ENCODE results near the gene TMEM203.
A peak's percentile ranks its signal among the peaks of the same experiment; 100 is the strongest.
"Not testable (repeated sequence)": the region's sequence is repeated elsewhere in the genome, so short reads cannot be mapped to it uniquely, and the experiment has no call there.

The TMEM203 gene

GRCh38 chr9:137247135-137247915 is 41.9 kb upstream of the TMEM203 start:
- Histone ChIP-seq H3K4me3 (ENCODE audit: low read length) (no peak overlapping the region), H3K9ac (ENCODE audit: low read depth, low read length) (0 out of 2 replicates have a peak overlapping the region, but pooled peaks have one; percentile 19), H3K36me3 (ENCODE audit: insufficient read depth, low read length) (peaks cover 17% of the 10 kb centered on the region), H3K9me3 (ENCODE audit: insufficient read depth, low read depth, low read length) (no peaks in the 10 kb centered on the region), H3K4me1 (ENCODE audit: insufficient read depth, low read length) (peaks cover 11% of the 10 kb centered on the region), H3K27ac (ENCODE audit: low read depth, low read length) (no peak overlapping the region), H3K27me3 (ENCODE audit: insufficient read depth, low read length) (no peaks in the 10 kb centered on the region; the same call in 1 of the 2 replicates)
- 81% methylated on average over 20 of the region's 20 CpGs for WGBS

DNA sequence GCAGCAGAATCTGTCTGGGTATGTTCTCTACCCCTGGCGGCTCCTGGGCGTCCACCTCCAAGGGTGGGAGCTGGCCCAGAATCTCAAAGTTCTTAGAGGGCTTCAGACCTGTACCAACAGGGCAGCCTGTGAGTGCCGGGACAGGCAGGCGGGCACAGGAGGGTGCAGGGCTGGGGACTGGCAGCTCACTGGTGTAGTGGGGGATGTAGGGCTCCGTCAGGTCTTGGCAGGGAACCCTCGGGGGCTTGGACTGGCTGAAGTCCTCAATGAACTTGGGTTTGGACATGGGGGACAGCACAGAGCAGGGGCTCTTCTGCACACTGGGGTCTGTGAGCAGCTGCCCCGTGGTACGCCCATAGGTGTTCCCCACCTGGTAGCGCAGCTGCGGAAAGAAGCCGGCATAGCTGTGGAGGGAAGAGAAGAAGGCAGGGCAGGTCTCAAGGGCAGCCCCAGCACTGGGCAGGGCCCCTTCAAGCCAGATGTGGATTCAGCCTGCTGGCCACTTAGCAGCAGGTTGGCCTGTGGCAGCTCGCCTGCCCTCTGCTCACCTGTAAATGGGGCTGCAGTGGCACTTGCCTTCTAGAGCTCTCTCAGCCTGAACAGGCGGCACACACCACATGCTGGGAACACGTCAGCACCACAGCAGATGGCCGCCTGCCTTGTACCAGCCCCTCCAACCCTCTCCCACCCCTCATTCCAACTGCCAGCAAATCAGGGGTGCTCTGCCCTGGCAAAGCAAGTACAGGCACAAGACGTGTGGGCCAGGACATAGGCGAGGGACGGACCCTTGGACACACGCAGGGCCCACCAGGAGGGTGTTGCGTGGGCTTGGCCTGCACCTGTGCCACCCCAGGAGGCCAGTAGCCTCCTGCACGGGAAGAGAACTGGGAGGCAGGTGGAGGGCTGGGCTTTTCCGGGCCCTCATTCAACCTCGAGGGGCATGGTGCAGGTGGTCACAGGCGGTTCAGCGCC is 40.3 kb upstream of the TMEM203 start:
- Histone ChIP-seq H3K36me3 (ENCODE audit: insufficient read depth, low read length) (peaks cover 22% of the 10 kb centered on the region), H3K27ac (ENCODE audit: low read depth, low read length) (no peak overlapping the region), H3K9ac (ENCODE audit: low read depth, low read length) (no peak overlapping the region), H3K4me3 (ENCODE audit: low read length) (no peak overlapping the region), H3K9me3 (ENCODE audit: insufficient read depth, low read depth, low read length) (no peaks in the 10 kb centered on the region), H3K27me3 (ENCODE audit: insufficient read depth, low read length) (no peaks in the 10 kb centered on the region; the same call in 1 of the 2 replicates), H3K4me1 (ENCODE audit: insufficient read depth, low read length) (peaks cover 14% of the 10 kb centered on the region)
- WGBS, result 91% methylated on average over 25 of the region's 25 CpGs

DNA sequence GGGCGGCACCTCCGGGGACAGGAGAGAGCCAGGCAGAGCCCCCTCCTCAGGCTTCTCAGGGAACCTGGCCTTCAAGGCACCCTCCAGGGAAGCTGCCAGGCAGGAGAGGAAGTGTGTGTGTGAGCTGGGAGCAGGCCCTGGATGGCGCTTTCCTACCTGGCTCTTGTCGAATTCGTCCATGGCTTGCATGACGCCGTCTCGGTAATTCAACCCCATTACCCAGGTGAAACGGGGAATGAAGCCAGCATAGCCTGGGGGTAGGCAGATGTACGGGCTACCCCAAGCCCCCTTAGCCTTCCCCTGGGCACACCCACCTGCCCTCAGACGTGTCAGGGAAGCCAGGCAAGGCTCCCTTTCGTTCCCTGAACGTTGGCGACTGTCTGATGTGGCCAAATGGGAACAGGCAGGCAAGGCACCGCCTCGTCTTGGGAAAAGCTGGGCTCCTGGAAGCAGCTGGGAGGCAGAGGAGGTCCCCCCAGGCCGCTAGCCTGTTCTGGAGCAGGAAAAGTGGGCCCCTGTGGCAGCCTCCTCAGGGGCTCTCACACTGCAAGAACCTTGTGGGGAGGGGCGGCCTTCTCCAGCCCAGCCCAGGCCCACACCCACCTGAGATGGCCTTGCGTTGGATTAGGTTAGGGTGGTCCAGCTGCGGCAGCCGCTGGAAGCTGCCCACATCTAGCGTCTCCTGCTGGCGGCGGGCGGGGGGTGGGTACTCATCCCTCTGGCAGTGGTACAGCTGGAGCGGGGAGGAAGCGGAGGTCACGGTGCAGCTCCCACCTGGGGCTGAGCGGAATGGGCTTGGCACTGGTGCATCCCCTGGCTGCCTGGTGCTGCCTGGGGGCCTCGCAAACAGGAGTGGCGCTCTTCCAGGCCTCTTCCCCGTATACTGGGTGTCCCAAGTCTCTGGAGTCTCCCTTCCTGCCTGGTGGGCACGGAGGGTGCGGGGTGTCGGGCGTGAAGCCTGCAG is 39.3 kb upstream of the TMEM203 start:
- Histone ChIP-seq H3K9ac (ENCODE audit: low read depth, low read length) (peak overlapping the region; percentile 18; the same call in 1 of the 2 replicates), H3K4me1 (ENCODE audit: insufficient read depth, low read length) (peaks cover 14% of the 10 kb centered on the region), H3K27ac (ENCODE audit: low read depth, low read length) (peak overlapping the region; percentile 27; the same call in 1 of the 2 replicates), H3K27me3 (ENCODE audit: insufficient read depth, low read length) (no peaks in the 10 kb centered on the region), H3K36me3 (ENCODE audit: insufficient read depth, low read length) (peaks cover 22% of the 10 kb centered on the region), H3K9me3 (ENCODE audit: insufficient read depth, low read depth, low read length) (no peaks in the 10 kb centered on the region), H3K4me3 (ENCODE audit: low read length) (no peak overlapping the region)
- WGBS, result 66% methylated on average over 36 of the region's 36 CpGs

GRCh38 chr9:137243626-137244485 is 38.4 kb upstream of the TMEM203 start:
- Histone ChIP-seq H3K9ac (ENCODE audit: low read depth, low read length) (peak overlapping the region; percentile 18; the same call in 1 of the 2 replicates), H3K36me3 (ENCODE audit: insufficient read depth, low read length) (peaks cover 22% of the 10 kb centered on the region), H3K4me1 (ENCODE audit: insufficient read depth, low read length) (peaks cover 14% of the 10 kb centered on the region), H3K9me3 (ENCODE audit: insufficient read depth, low read depth, low read length) (no peaks in the 10 kb centered on the region), H3K4me3 (ENCODE audit: low read length) (peak overlapping the region; percentile 9; the same call in 1 of the 2 replicates), H3K27ac (ENCODE audit: low read depth, low read length) (peak overlapping the region; percentile 18; the same call in 1 of the 2 replicates), H3K27me3 (ENCODE audit: insufficient read depth, low read length) (no peaks in the 10 kb centered on the region)
- 61% methylated on average over 15 of the region's 15 CpGs for WGBS

GRCh38 chr9:137243266-137243625 is 37.8 kb upstream of the TMEM203 start:
- not testable (repeated sequence) for H3K27ac ChIP-seq (ENCODE audit: low read depth, low read length); H3K27me3 ChIP-seq (ENCODE audit: insufficient read depth, low read length); H3K9ac ChIP-seq (ENCODE audit: low read depth, low read length); H3K9me3 ChIP-seq (ENCODE audit: insufficient read depth, low read depth, low read length)
- H3K36me3 ChIP-seq (ENCODE audit: insufficient read depth, low read length), result peaks cover 22% of the 10 kb centered on the region
- WGBS, result 95% methylated on average over 18 of the region's 18 CpGs
- peak overlapping the region; percentile 9; the same call in 1 of the 2 replicates for H3K4me3 ChIP-seq (ENCODE audit: low read length)
- H3K4me1 ChIP-seq (ENCODE audit: insufficient read depth, low read length), result peaks cover 14% of the 10 kb centered on the region

GRCh38 chr9:137242269-137243203 is 37.1 kb upstream of the TMEM203 start:
- WGBS, result 85% methylated on average over 36 of the region's 36 CpGs
- Histone ChIP-seq H3K36me3 (ENCODE audit: insufficient read depth, low read length) (peaks cover 22% of the 10 kb centered on the region), H3K9me3 (ENCODE audit: insufficient read depth, low read depth, low read length) (no peaks in the 10 kb centered on the region), H3K9ac (ENCODE audit: low read depth, low read length) (peak overlapping the region; percentile 82), H3K27me3 (ENCODE audit: insufficient read depth, low read length) (no peaks in the 10 kb centered on the region), H3K4me3 (ENCODE audit: low read length) (peak overlapping the region; percentile 81), H3K27ac (ENCODE audit: low read depth, low read length) (no peak overlapping the region), H3K4me1 (ENCODE audit: insufficient read depth, low read length) (peaks cover 14% of the 10 kb centered on the region)

DNA sequence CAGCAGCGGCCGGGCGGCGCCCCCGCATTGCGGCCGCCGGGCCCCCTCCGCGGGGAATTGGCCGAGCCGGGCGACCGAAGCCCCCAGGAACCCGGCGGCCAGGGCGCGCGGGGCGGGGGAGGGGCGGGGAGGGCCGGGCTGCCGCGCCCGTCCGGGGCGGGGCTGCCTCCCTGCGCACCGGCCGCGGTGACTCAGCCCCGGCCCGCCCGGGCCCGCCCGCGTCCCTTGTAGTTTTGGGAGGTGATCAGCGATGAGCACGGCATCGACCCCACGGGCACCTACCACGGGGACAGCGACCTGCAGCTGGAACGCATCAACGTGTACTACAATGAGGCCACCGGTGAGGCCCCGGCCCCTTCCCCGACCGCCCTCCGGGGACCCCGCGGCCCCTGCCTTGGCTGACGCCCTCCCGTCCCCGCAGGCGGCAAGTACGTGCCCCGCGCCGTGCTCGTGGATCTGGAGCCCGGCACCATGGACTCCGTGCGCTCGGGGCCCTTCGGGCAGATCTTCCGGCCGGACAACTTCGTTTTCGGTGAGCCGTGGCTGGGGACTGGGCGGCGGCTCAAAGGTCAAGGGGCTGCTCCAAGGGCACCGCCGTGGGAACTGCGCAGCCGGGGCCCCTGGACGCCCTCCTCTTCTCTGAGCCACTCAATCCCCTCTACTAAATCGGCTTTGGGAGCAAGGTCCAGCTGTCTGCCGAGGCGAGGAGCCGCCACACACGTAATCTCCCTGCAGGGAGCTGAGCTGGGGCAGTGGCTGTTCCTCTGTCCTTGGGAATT is 36.2 kb upstream of the TMEM203 start:
- peak overlapping the region; percentile 82 for H3K9ac ChIP-seq (ENCODE audit: low read depth, low read length)
- H3K27me3 ChIP-seq (ENCODE audit: insufficient read depth, low read length), result no peaks in the 10 kb centered on the region
- peaks cover 19% of the 10 kb centered on the region for H3K4me1 ChIP-seq (ENCODE audit: insufficient read depth, low read length)
- peaks cover 22% of the 10 kb centered on the region for H3K36me3 ChIP-seq (ENCODE audit: insufficient read depth, low read length)
- 2% methylated on average over 83 of the region's 83 CpGs for WGBS
- no peaks in the 10 kb centered on the region for H3K9me3 ChIP-seq (ENCODE audit: insufficient read depth, low read depth, low read length)
- peak overlapping the region; percentile 81 for H3K4me3 ChIP-seq (ENCODE audit: low read length)
- peak overlapping the region; percentile 61; the same call in 1 of the 2 replicates for H3K27ac ChIP-seq (ENCODE audit: low read depth, low read length)

- peak within 1 kb of the TSS; percentile 89 for H3K9ac ChIP-seq (ENCODE audit: low read depth, low read length)
- peaks cover 20% of the 10 kb centered on the region for H3K4me1 ChIP-seq (ENCODE audit: insufficient read depth, low read length)
- under 1% methylated on average over 67 of the region's 67 CpGs for WGBS
- H3K27me3 ChIP-seq (ENCODE audit: insufficient read depth, low read length), result no peaks in the 10 kb centered on the region
- peaks cover 22% of the 10 kb centered on the region for H3K36me3 ChIP-seq (ENCODE audit: insufficient read depth, low read length)
- peak within 1 kb of the TSS; percentile 83 for H3K4me3 ChIP-seq (ENCODE audit: low read length)
- H3K9me3 ChIP-seq (ENCODE audit: insufficient read depth, low read depth, low read length), result no peaks in the 10 kb centered on the region
- H3K27ac ChIP-seq (ENCODE audit: low read depth, low read length), result peak within 1 kb of the TSS; percentile 95
Measured at GRCh38 chr9:137240841-137241489, 35.5 kb upstream of the TMEM203 start, which contains the start of gene TUBB4B. TSS of gene TUBB4B (plus strand) at chr9:137241287. CDS start at chr9:137241361, 74 bp downstream.

All from HUES64 (cell line).